Measurements from ENCODE around the gene SH3RF3.

DNA sequence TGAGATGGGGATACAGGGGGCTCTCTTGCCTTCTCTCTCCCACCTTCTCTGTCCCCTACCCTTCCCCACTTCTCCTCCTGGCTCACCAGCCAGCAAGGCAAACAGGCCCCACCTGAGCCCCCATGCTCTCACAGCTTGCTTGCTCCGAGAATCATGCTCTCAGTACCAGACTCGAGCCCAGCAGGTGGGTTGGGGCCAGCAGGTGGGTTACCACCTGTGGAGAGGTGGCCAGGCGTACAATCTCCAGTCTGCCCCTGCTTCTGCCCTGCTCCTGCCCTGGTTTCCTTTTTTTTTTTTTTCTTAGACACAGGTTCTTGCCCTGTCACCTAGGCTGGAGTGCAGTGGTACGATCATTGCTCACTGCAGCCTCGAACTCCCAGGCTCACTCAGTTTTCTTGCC is 214.5 kb downstream of the SH3RF3 start:
- TF ChIP-seq, protein P1, sequence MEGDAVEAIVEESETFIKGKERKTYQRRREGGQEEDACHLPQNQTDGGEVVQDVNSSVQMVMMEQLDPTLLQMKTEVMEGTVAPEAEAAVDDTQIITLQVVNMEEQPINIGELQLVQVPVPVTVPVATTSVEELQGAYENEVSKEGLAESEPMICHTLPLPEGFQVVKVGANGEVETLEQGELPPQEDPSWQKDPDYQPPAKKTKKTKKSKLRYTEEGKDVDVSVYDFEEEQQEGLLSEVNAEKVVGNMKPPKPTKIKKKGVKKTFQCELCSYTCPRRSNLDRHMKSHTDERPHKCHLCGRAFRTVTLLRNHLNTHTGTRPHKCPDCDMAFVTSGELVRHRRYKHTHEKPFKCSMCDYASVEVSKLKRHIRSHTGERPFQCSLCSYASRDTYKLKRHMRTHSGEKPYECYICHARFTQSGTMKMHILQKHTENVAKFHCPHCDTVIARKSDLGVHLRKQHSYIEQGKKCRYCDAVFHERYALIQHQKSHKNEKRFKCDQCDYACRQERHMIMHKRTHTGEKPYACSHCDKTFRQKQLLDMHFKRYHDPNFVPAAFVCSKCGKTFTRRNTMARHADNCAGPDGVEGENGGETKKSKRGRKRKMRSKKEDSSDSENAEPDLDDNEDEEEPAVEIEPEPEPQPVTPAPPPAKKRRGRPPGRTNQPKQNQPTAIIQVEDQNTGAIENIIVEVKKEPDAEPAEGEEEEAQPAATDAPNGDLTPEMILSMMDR (IDR thresholded peaks at IDR 0.05) = no peak
- TF ChIP-seq EZH2 (IDR thresholded peaks at IDR 0.05) (no peak), EZH2phosphoT487 (IDR thresholded peaks at IDR 0.05) (no peak)
